ENCODE results near the gene VPS50. TPM values are rescaled to one million over a fixed set of nuclear protein-coding genes. Genes with fewer than 3 reads are reported as not detected.

Gene VPS50
- total RNA-seq, 4 donors from 2014 or later, result 24.6 to 56.8 (median 29.0) TPM

GRCh38 chr7:93211228-93211818 is 20.8 kb upstream of the VPS50 start:
- no peaks in the 10 kb centered on the region for H3K36me3 ChIP-seq
- no peak overlapping the region for H3K4me3 ChIP-seq
- no peaks in the 10 kb centered on the region for H3K4me1 ChIP-seq
- no peaks in the 10 kb centered on the region for H3K9me3 ChIP-seq
- TF ChIP-seq POLR2A (IDR thresholded peaks at IDR 0.05) (no peak), CTCF (IDR thresholded peaks at IDR 0.05) (no peak), EP300 (IDR thresholded peaks at IDR 0.05) (no peak)
- WGBS, 2 donors, result 84 to 87% methylated on average over 5 of the region's 5 CpGs
- H3K27me3 ChIP-seq, result no peaks in the 10 kb centered on the region
- no peak for DNase-seq (ENCODE audit: low spot score in 2 of 2)
- no peak overlapping the region for H3K27ac ChIP-seq

GRCh38 chr7:93212881-93213280 is 19.3 kb upstream of the VPS50 start:
- Histone ChIP-seq H3K4me3 (no peak overlapping the region), H3K4me1 (no peaks in the 10 kb centered on the region), H3K27me3 (no peaks in the 10 kb centered on the region), H3K36me3 (no peaks in the 10 kb centered on the region), H3K9me3 (no peaks in the 10 kb centered on the region), H3K27ac (no peak overlapping the region)
- TF ChIP-seq EP300 (IDR thresholded peaks at IDR 0.05) (no peak), CTCF (IDR thresholded peaks at IDR 0.05) (no peak), POLR2A (IDR thresholded peaks at IDR 0.05) (no peak)
- 45 to 61% methylated on average over 1 of the region's 1 CpG for WGBS, 2 donors
- DNase-seq (ENCODE audit: low spot score in 2 of 2), result no peak

- Histone ChIP-seq H3K36me3 (no peaks in the 10 kb centered on the region), H3K4me3 (no peak overlapping the region), H3K4me1 (no peaks in the 10 kb centered on the region), H3K27me3 (no peaks in the 10 kb centered on the region), H3K9me3 (no peaks in the 10 kb centered on the region), H3K27ac (no peak overlapping the region)
- 82 to 85% methylated on average over 10 of the region's 10 CpGs for WGBS, 2 donors
- DNase-seq (ENCODE audit: low spot score in 2 of 2), result no peak
- no peak for TF ChIP-seq EP300 (IDR thresholded peaks at IDR 0.05)
- TF ChIP-seq CTCF (IDR thresholded peaks at IDR 0.05), result no peak
- TF ChIP-seq POLR2A (IDR thresholded peaks at IDR 0.05), result no peak
These were observed 13.0 kb upstream of the VPS50 start for GRCh38 chr7:93218997-93219827.

GRCh38 chr7:93219868-93220267 is 12.3 kb upstream of the VPS50 start:
- 84 to 91% methylated on average over 1 of the region's 1 CpG for WGBS, 2 donors
- TF ChIP-seq POLR2A (IDR thresholded peaks at IDR 0.05), result no peak
- TF ChIP-seq CTCF (IDR thresholded peaks at IDR 0.05), result no peak
- TF ChIP-seq EP300 (IDR thresholded peaks at IDR 0.05), result no peak
- H3K36me3 ChIP-seq, result no peaks in the 10 kb centered on the region
- no peaks in the 10 kb centered on the region for H3K9me3 ChIP-seq
- H3K27me3 ChIP-seq, result no peaks in the 10 kb centered on the region
- no peak overlapping the region for H3K4me3 ChIP-seq
- DNase-seq (ENCODE audit: low spot score in 2 of 2), result no peak
- no peak overlapping the region for H3K27ac ChIP-seq
- H3K4me1 ChIP-seq, result no peaks in the 10 kb centered on the region

GRCh38 chr7:93226310-93226709 is 5.9 kb upstream of the VPS50 start, which contains the start of gene HEPACAM2:
Gene HEPACAM2 (minus strand): TSS chr7:93226469.
- 57 to 61% methylated on average over 2 of the region's 2 CpGs for WGBS, 2 donors
- TF ChIP-seq CTCF (IDR thresholded peaks at IDR 0.05) (no peak), POLR2A (IDR thresholded peaks at IDR 0.05) (no peak), EP300 (IDR thresholded peaks at IDR 0.05) (no peak)

More at GRCh38 chr7:93226310-93226709, 5.9 kb upstream of the VPS50 start, which contains the start of gene HEPACAM2:
- no peak within 1 kb of the TSS for H3K4me3 ChIP-seq
- H3K4me1 ChIP-seq, result peaks cover 0 to 12% (median under 1%) of the 10 kb centered on the region in 4 donors
- no peaks in the 10 kb centered on the region for H3K27me3 ChIP-seq
- no peak within 1 kb of the TSS for H3K27ac ChIP-seq
- H3K36me3 ChIP-seq, result no peaks in the 10 kb centered on the region
- no peaks in the 10 kb centered on the region for H3K9me3 ChIP-seq
- DNase-seq (ENCODE audit: low spot score in 2 of 2), result no peak
